NCI-H748 treated with DMSO at 0.1 percent for 48 hours (cell line): ENCODE measurements around the gene PLAAT3.
"Not testable (repeated sequence)": the region's sequence is repeated elsewhere in the genome, so short reads cannot be mapped to it uniquely, and the experiment has no call there.

Experiments
- DNase-seq: peaks from one replicate; lab custom pipeline; 2025; lab: John Stamatoyannopoulos, UW

PLAAT3 gene

GRCh38 chr11:63608353-63609345 is 5.6 kb downstream of the PLAAT3 start:
- no peak for DNase-seq

- no peak for DNase-seq
Observed at GRCh38 chr11:63603180-63603518, 11.1 kb downstream of the PLAAT3 start.

GRCh38 chr11:63602290-63603179 is 11.7 kb downstream of the PLAAT3 start:
- not testable (repeated sequence) for DNase-seq

- no peak for DNase-seq
Observed at GRCh38 chr11:63599211-63600122, 14.8 kb downstream of the PLAAT3 start.

- no peak for DNase-seq
Observed at GRCh38 chr11:63598556-63598955, 15.7 kb downstream of the PLAAT3 start.

GRCh38 chr11:63595296-63595695 is 18.9 kb downstream of the PLAAT3 start:
- no peak for DNase-seq

- no peak for DNase-seq
Observed at GRCh38 chr11:63592975-63593395, 21.2 kb downstream of the PLAAT3 start.

- no peak for DNase-seq
Observed at GRCh38 chr11:63590024-63590788, 24.0 kb downstream of the PLAAT3 start.

- DNase-seq: no peak
Observed at GRCh38 chr11:63589000-63589399, 25.2 kb downstream of the PLAAT3 start.

- DNase-seq: no peak
Observed at GRCh38 chr11:63586451-63587166, 27.6 kb downstream of the PLAAT3 start.

- no peak for DNase-seq
Observed at GRCh38 chr11:63583357-63583677, 30.9 kb downstream of the PLAAT3 start.

- DNase-seq: not testable (repeated sequence)
Observed at GRCh38 chr11:63581224-63581623, 33.0 kb downstream of the PLAAT3 start.

- not testable (repeated sequence) for DNase-seq
Observed at GRCh38 chr11:63578882-63579281, 35.4 kb downstream of the PLAAT3 start.

GRCh38 chr11:63574856-63575602 is 39.2 kb downstream of the PLAAT3 start:
- DNase-seq: no peak

GRCh38 chr11:63573881-63574855 is 40.1 kb downstream of the PLAAT3 start:
- no peak for DNase-seq

GRCh38 chr11:63572026-63572688 is 42.1 kb downstream of the PLAAT3 start:
- DNase-seq: no peak

GRCh38 chr11:63569570-63569969 is 44.7 kb downstream of the PLAAT3 start:
- DNase-seq: no peak
